GM12878 (cell line): ENCODE data around the gene NPLOC4. TPM values are rescaled to one million over a fixed set of nuclear protein-coding genes. Genes with fewer than 3 reads are reported as not detected.
A peak's percentile ranks its signal among the peaks of the same experiment; 100 is the strongest.

Experiments
- ATAC-seq: fragments of 200-7000 bp; cut with Tn5 transposase; 3 replicates; pipeline ENCODE4 v1.9.1; 2020; ENCODE audit warnings: mild to moderate bottlenecking, moderate library complexity
- BruUV-seq: library from RNA; stranded (reverse); fragments of 400-500 nt; replicated peaks from 2 replicates; lab custom pipeline; 2021; lab: Mats Ljungman, UMichigan
- CTCF ChIA-PET: fragments of 300-600 bp; sonication (Branson Sonifier 250); formaldehyde crosslinking; extraction: SDS; loops from one replicate; lab custom pipeline; 2021; ENCODE audit warnings: inconsistent platforms; lab: Yijun Ruan, JAX
- POLR2A ChIA-PET: fragments of 350-600 bp; formaldehyde crosslinking; extraction: SDS; loops from one replicate; lab custom pipeline; 2021; ENCODE audit warnings: inconsistent platforms; lab: Charles Lee
- RAD21 ChIA-PET: fragments of 300-600 bp; sonication (Branson Sonifier 250); formaldehyde crosslinking; loops from one replicate; lab custom pipeline; 2023; ENCODE audit warnings: antibody characterized with exemption; ENCODE audit not compliant: unreplicated experiment; lab: Charles Lee
- SMC1A ChIA-PET: fragments of 300-600 bp; sonication (Branson Sonifier 250); formaldehyde crosslinking; loops from one replicate; lab custom pipeline; 2023; ENCODE audit not compliant: unreplicated experiment, uncharacterized antibody; lab: Charles Lee
- DNase-seq: peaks from one replicate; pipeline ENCODE4 v3.0.0-alpha.2; 2011; ENCODE audit warnings: low read depth, low spot score
- FAIRE-seq: peaks from 3 replicates; lab custom pipeline; 2011; peaks lifted over from hg19 to GRCh38; lab: Jason Lieb, UNC
- H2AFZ ChIP-seq: 2 replicates; pipeline ENCODE4 v1.6.0; 2011; ENCODE audit warnings: low read depth, low read length, control low read depth; ENCODE audit not compliant: control insufficient read depth
- H3K27ac ChIP-seq: 2 replicates; pipeline ENCODE4 v1.5.1; 2011; ENCODE audit warnings: control low read depth; ENCODE audit not compliant: control insufficient read depth, insufficient read depth
- H3K27me3 ChIP-seq, 2 experiments: replicated peaks in 1 of 2; 2 replicates each; pipeline versions ENCODE4 v1.6.0 to v1.6.1; 2011; ENCODE audit warnings: low read length in 1 of 2; ENCODE audit not compliant: control insufficient read depth in 2 of 2, insufficient read depth in 2 of 2
- H3K36me3 ChIP-seq, 2 experiments: 2 replicates each; pipeline ENCODE4 v1.5.1; 2011; ENCODE audit warnings: low read length in 1 of 2; ENCODE audit not compliant: control insufficient read depth in 2 of 2, insufficient read depth in 2 of 2
- H3K4me1 ChIP-seq: 2 replicates; pipeline ENCODE4 v1.6.1; 2011; ENCODE audit warnings: mild to moderate bottlenecking, low read length, moderate library complexity, mixed read lengths; ENCODE audit not compliant: control insufficient read depth, insufficient read depth
- H3K4me2 ChIP-seq: 2 replicates; pipeline ENCODE4 v1.6.0; 2011; ENCODE audit warnings: control low read depth; ENCODE audit not compliant: control insufficient read depth, insufficient read depth
- H3K4me3 ChIP-seq: fragments of 200-600 bp; sonication (generic); 2 replicates; pipeline ENCODE4 v1.5.1; 2016
- H3K79me2 ChIP-seq: 2 replicates; pipeline ENCODE4 v1.6.0; 2011; ENCODE audit warnings: low read length; ENCODE audit not compliant: control insufficient read depth, insufficient read depth
- H3K9ac ChIP-seq: 2 replicates; pipeline ENCODE4 v1.8.0; 2011; ENCODE audit warnings: low read length, control low read depth, mixed read lengths; ENCODE audit not compliant: control insufficient read depth, insufficient read depth
- H3K9me3 ChIP-seq: replicated peaks from 3 replicates; pipeline ENCODE4 v1.5.1; 2011; ENCODE audit warnings: mild to moderate bottlenecking, low read length; ENCODE audit not compliant: control insufficient read depth, insufficient read depth
- H4K20me1 ChIP-seq: 2 replicates; pipeline ENCODE4 v1.6.0; 2011; ENCODE audit not compliant: control insufficient read depth, insufficient read depth
- HDAC6 ChIP-seq: fragments of 200-600 bp; sonication (generic); IDR thresholded peaks from one replicate; pipeline ENCODE4 v1.8.0; 2017; ENCODE audit warnings: antibody characterized with exemption; ENCODE audit not compliant: unreplicated experiment
- JUND ChIP-seq: IDR thresholded peaks from 2 replicates; pipeline ENCODE4 v1.6.1; 2012; ENCODE audit warnings: low read depth, mild to moderate bottlenecking, low read length, improper control_type of control experiment, moderate library complexity
- POLR2A ChIP-seq: IDR thresholded peaks from 2 replicates; pipeline ENCODE4 v1.6.1; 2011; ENCODE audit warnings: low read depth, mild to moderate bottlenecking, low read length
- SMAD1 ChIP-seq: fragments of 450-650 bp; IDR thresholded peaks from 2 replicates; pipeline ENCODE4 v1.6.1; 2018; ENCODE audit warnings: mild to moderate bottlenecking, low read depth; ENCODE audit not compliant: partially characterized antibody
- TBL1XR1 ChIP-seq: IDR thresholded peaks from 2 replicates; pipeline ENCODE4 v1.6.1; 2012; ENCODE audit warnings: low read depth, low read length, improper control_type of control experiment
- whole genome bisulfite sequencing: methylation state at CpG from one replicate; pipeline ENCODE4 v1.1.6; 2016; ENCODE audit warnings: low lambda C conversion rate; ENCODE audit not compliant: insufficient replicate concordance, insufficient coverage; ENCODE audit errors: missing lambda C conversion rate; 5-methylcytosine and 5-hydroxymethylcytosine counted together
- in situ Hi-C: fragments of 300-500 bp; cut with MboI; formaldehyde crosslinking; loops from 9 replicates; pipeline ENCODE4 v1.14.3; 2018; ENCODE audit warnings: mixed read lengths
- intact Hi-C: fragments of 100-400 bp; cut with micrococcal nuclease; formaldehyde crosslinking; loops from one replicate; pipeline ENCODE4 v1.14.2; 2022; ENCODE audit not compliant: unreplicated experiment
- polyA plus RNA-seq, 11 experiments: library from polyadenylated mRNA; depleted of rRNA in 4 of 11; unstranded in 6 of 11; stranded (reverse) in 5 of 11; fragments of >200 nt; fragmentation: Nextera tagmentation in 4 of 11; fragmentation: Illumina TruSeq in 1 of 11; extraction: Ambion mirVana in 4 of 11; extraction: Trizol in 1 of 11; gene quantifications; 1 replicate in 1 of 11; 2 replicates in 10 of 11; pipeline versions ENCODE4 v1.2.1 to v1.2.3, GENCODE V29; 2011 to 2016; ENCODE audit warnings: inconsistent platforms in 2 of 11, missing spikeins in 2 of 11, low read depth in 1 of 11
- total RNA-seq, 4 experiments: library from RNA; depleted of rRNA in 3 of 4; stranded (reverse); fragments of >200 nt in 3 of 4; fragmentation: Illumina TruSeq in 1 of 4; extraction: Trizol in 1 of 4; gene quantifications; 2 replicates each; pipeline versions ENCODE4 v1.2.1 to v1.2.3, GENCODE V29; 2013 to 2021

NPLOC4 gene
- total and polyA plus RNA-seq, 10 of the 15 experiments (the other 5 are each of a cell fraction or from before 2014, with no cell fraction given) = 1.5 to 83.7 (median 45.8) TPM

DNA sequence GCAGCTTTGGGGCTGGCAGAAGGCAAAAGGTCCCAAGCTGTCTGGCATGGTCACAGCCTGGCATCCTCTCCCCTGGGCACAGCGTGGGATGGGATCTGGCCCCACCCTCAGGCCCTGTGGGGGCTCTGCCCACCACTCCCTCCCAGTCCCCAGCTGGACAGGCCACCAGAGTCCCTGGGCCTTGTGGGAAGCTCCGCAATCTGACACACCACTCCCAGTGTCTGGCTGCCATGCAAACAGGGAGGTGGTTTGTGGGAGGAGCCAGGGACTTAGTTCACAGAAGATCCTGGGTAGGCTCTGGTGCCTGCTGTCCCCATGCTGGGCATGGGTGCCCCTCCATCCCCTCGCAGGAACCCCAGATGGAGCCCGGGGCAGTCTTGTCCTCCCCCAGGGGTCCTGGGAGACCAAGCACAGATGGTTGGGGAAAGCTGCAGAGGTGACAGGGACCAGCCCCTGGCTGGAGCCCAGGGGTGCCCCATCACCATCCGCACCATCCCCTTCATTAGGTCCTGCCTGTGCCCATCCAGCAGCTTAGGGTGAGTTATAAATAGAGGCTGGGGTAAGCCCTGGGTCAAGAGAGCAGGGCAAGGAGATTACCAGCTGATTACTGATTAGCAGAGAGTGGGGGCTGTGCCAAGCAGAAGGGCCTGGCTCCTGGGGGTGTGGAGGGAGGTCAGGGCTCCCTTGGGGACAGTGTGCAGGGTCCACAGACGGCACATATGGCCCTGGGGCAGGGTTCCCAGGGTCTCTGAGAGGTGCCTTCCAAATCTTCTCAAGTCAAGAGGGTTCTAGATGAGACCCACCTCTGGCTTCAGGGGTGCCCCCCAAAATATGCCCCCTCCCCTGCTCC is 102.5 kb downstream of the NPLOC4 start:
- H3K4me2 ChIP-seq = no peak overlapping the region
- ChIA-PET RAD21 (no interaction called here), CTCF (no interaction called here), POLR2A (no interaction called here), SMC1A (no interaction called here)
- H3K36me3 ChIP-seq = peaks cover 0 to 3% of the 10 kb centered on the region in 2 experiments; a peak in 1 of 4 replicates
- no peak for FAIRE-seq
- WGBS = 22% methylated on average over 6 of the region's 6 CpGs
- H4K20me1 ChIP-seq = no peaks in the 10 kb centered on the region
- no peak for ATAC-seq
- BruUV-seq = no TSS peak
- in situ Hi-C loops = no loop called here
- no peak overlapping the region for H3K4me3 ChIP-seq
- no peaks in the 10 kb centered on the region for H3K79me2 ChIP-seq
- DNase-seq = no peak
- intact Hi-C loops = no loop called here
- TF ChIP-seq JUND (no peak), TBL1XR1 (no peak), HDAC6 (no peak)
- no peaks in the 10 kb centered on the region; a peak in 2 of 4 replicates for H3K27me3 ChIP-seq
- no peak overlapping the region for H3K9ac ChIP-seq
- no peaks in the 10 kb centered on the region for H3K9me3 ChIP-seq
- no peak overlapping the region for H3K27ac ChIP-seq
- H3K4me1 ChIP-seq = no peaks in the 10 kb centered on the region
- H2AFZ ChIP-seq = no peak overlapping the region

DNA sequence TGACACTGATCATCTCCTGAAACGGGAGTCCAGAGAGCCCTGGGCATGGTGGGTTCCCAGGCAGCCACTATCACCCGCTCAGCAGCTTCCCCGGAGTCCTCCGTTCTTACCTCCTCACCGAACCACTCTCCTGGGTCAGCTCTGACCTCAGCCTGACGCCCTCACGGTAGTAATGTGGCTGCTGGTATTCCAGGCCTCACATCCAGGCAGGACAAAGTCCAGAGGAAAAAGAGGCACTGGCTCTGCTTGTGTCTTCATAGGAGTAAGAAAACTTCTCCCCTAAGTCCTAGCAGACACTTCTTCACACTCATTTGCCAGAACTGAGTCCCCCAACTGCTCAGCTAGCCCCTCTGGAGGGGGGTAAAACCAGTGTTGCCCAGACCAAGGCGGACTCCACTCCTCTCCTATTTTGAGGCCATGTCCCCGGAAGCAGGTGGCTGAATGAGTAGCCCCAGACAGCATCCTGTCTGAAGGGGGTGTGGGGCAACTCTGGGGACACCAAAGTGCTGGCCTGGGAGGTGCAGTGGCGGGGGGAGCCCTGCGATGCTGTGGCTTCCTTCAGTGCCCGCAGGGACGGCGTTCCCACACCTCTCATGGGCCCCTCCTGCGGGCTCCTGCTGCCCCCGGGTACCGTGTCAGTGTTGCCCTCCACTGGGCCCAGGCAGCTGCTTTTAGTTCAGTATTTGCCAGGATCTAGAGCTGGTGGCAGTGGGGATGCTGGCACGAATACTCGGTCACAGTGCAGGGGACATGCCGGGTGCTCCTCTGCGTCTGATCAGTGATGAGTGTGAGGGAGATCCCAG is 103.4 kb downstream of the NPLOC4 start:
- Histone ChIP-seq H3K4me2 (no peak overlapping the region), H3K9me3 (no peaks in the 10 kb centered on the region), H4K20me1 (no peaks in the 10 kb centered on the region), H3K4me3 (no peak overlapping the region), H3K36me3 (peaks cover 0 to 3% of the 10 kb centered on the region in 2 experiments; a peak in 1 of 4 replicates), H3K27me3 (no peaks in the 10 kb centered on the region; a peak in 2 of 4 replicates), H3K27ac (no peak overlapping the region), H2AFZ (no peak overlapping the region), H3K4me1 (no peaks in the 10 kb centered on the region), H3K79me2 (no peaks in the 10 kb centered on the region), H3K9ac (no peak overlapping the region)
- peak; percentile 34 for ATAC-seq
- WGBS = 20% methylated on average over 21 of the region's 21 CpGs
- no TSS peak for BruUV-seq
- no peak for FAIRE-seq
- CTCF ChIA-PET = no interaction called here
- TF ChIP-seq POLR2A (peak; percentile 36; the same call in 1 of the 2 replicates), SMAD1 (no peak)
- no peak for DNase-seq
- RAD21 ChIA-PET = no interaction called here
- in situ Hi-C loops = no loop called here
- POLR2A ChIA-PET = no interaction called here
- SMC1A ChIA-PET = no interaction called here
- intact Hi-C loops = no loop called here
